Progenitor cell of endocrine pancreas (in vitro differentiated cells): ENCODE data around the gene COBLL1. TPM values are rescaled to one million over a fixed set of nuclear protein-coding genes. Genes with fewer than 3 reads are reported as not detected.

ENCODE experiments used
- DNase-seq: peaks from one replicate; pipeline ENCODE4 v3.0.0; 2021; ENCODE audit warnings: low spot score; ENCODE audit not compliant: unreplicated experiment
- H3K27ac Mint-ChIP-seq: 2 replicates; pipeline ENCODE4 v1.8.0; 2021; ENCODE audit warnings: mild to moderate bottlenecking, moderate library complexity, mixed read lengths
- H3K27me3 Mint-ChIP-seq: 2 replicates; pipeline ENCODE4 v1.8.0; 2021; ENCODE audit warnings: mixed read lengths
- H3K36me3 Mint-ChIP-seq: 2 replicates; pipeline ENCODE4 v1.8.0; 2022; ENCODE audit warnings: mixed read lengths; ENCODE audit not compliant: insufficient read depth
- H3K4me1 Mint-ChIP-seq: 2 replicates; pipeline ENCODE4 v1.8.0; 2021; ENCODE audit warnings: low read depth, mixed read lengths
- H3K4me3 Mint-ChIP-seq: 2 replicates; pipeline ENCODE4 v1.8.0; 2021; ENCODE audit warnings: low read depth, mild to moderate bottlenecking, moderate library complexity, mixed read lengths
- H3K9me3 Mint-ChIP-seq: 2 replicates; pipeline ENCODE4 v1.8.0; 2021; ENCODE audit warnings: low read depth, mixed read lengths
- CTCF ChIP-seq: fragments of 200-600 bp; sonication (generic); IDR thresholded peaks from one replicate; pipeline ENCODE4 v1.5.0; 2021; ENCODE audit warnings: antibody characterized with exemption, mild to moderate bottlenecking; ENCODE audit not compliant: unreplicated experiment
- total RNA-seq: library from RNA; stranded (reverse); gene quantifications from 2 replicates; pipeline ENCODE4 v1.2.1, GENCODE V29; 2021

COBLL1 gene
- total RNA-seq, 1 donor from 2014 or later: 80.9 TPM

DNA sequence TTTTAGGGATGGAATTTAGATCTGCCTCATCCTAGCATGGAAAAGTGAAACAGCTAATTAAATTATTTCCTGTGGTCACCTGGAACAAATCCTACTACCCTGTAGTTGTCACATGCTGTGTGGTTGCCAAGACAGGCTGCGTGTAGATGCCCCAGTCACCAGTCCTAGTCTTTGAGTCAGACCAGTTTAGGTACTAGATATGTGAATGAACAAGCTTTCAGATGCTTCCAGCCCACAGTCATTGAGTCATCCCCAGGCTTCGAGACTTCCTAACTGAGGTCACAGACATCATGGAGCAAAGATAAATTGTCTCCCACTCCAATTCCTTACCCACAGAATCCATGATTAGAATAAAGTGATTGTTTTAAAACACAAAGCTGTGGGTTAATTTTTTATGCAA, 184.5 kb downstream of the COBLL1 start:
- Mint-ChIP-seq H3K27me3 (no peaks in the 10 kb centered on the region), H3K4me3 (no peak overlapping the region), H3K36me3 (peaks cover 18% of the 10 kb centered on the region), H3K27ac (no peak overlapping the region), H3K4me1 (no peaks in the 10 kb centered on the region), H3K9me3 (peaks cover 6% of the 10 kb centered on the region)
- no peak for TF ChIP-seq CTCF
- no peak for DNase-seq

GRCh38 chr2:164655750-164656149, 185.9 kb downstream of the COBLL1 start:
- no peak for TF ChIP-seq CTCF
- no peak for DNase-seq
- Mint-ChIP-seq H3K27me3 (no peaks in the 10 kb centered on the region), H3K27ac (no peak overlapping the region), H3K36me3 (peaks cover 26% of the 10 kb centered on the region), H3K9me3 (peaks cover 16% of the 10 kb centered on the region), H3K4me3 (no peak overlapping the region), H3K4me1 (no peaks in the 10 kb centered on the region)

- Mint-ChIP-seq H3K4me1 (no peaks in the 10 kb centered on the region), H3K9me3 (peaks cover 20% of the 10 kb centered on the region), H3K27me3 (no peaks in the 10 kb centered on the region), H3K36me3 (peaks cover 30% of the 10 kb centered on the region), H3K4me3 (no peak overlapping the region), H3K27ac (no peak overlapping the region)
- no peak for TF ChIP-seq CTCF
- no peak for DNase-seq
Measured at GRCh38 chr2:164655336-164655735, 186.3 kb downstream of the COBLL1 start.

DNA sequence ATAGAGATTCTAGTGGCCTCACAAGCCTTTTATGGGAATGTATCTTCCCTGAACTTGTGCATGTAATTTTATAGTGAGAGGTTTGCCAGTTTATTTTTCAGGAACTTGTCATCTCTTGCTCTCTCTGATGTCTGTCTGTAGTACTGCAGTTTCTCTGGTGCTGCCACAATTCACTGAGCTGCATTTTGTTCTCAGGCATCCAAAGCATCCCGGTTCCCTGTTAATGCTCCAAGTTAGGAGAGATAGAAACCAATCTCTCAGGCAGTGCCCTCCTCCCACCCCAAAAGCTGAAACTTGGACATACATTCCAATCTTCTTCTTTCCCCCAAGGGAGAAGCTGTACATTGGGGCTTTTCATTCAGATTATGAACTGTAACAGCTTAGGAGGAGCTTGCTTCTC, 190.3 kb downstream of the COBLL1 start:
- no peak for DNase-seq
- Mint-ChIP-seq H3K4me3 (no peak overlapping the region), H3K27ac (no peak overlapping the region), H3K36me3 (peaks cover 25% of the 10 kb centered on the region), H3K27me3 (no peaks in the 10 kb centered on the region), H3K9me3 (peaks cover 49% of the 10 kb centered on the region), H3K4me1 (no peaks in the 10 kb centered on the region)
- TF ChIP-seq CTCF: no peak

GRCh38 chr2:164644036-164644700, 197.5 kb downstream of the COBLL1 start:
- no peak overlapping the region for H3K27ac Mint-ChIP-seq
- H3K9me3 Mint-ChIP-seq: peaks cover 20% of the 10 kb centered on the region
- peaks cover 3% of the 10 kb centered on the region for H3K36me3 Mint-ChIP-seq
- no peak overlapping the region for H3K4me3 Mint-ChIP-seq
- H3K4me1 Mint-ChIP-seq: no peaks in the 10 kb centered on the region
- TF ChIP-seq CTCF: no peak
- H3K27me3 Mint-ChIP-seq: no peaks in the 10 kb centered on the region
- DNase-seq: no peak
